Hepatocyte (in vitro differentiated cells): ENCODE results near the gene LYPD6. TPM values are rescaled to one million over a fixed set of nuclear protein-coding genes. Genes with fewer than 3 reads are reported as not detected.
"Not testable (repeated sequence)": the region's sequence is repeated elsewhere in the genome, so short reads cannot be mapped to it uniquely, and the experiment has no call there.

Experiments used
- DNase-seq: peaks from one replicate; pipeline ENCODE4 v3.0.0-alpha.2; 2016; ENCODE audit warnings: low spot score
- H2AFZ ChIP-seq: fragments of 200-600 bp; sonication (generic); 2 replicates; pipeline ENCODE4 v1.6.0; 2016; ENCODE audit warnings: antibody characterized with exemption, mild to moderate bottlenecking
- H3K27ac ChIP-seq: fragments of 200-600 bp; sonication (generic); 2 replicates; pipeline ENCODE4 v1.5.1; 2016; ENCODE audit warnings: mild to moderate bottlenecking
- H3K27me3 ChIP-seq: fragments of 200-600 bp; sonication (generic); 2 replicates; pipeline ENCODE4 v1.6.1; 2016
- H3K36me3 ChIP-seq: fragments of 200-600 bp; sonication (generic); replicated peaks from 2 replicates; pipeline ENCODE4 v1.5.1; 2016; ENCODE audit warnings: low read depth; ENCODE audit not compliant: insufficient read depth
- H3K4me1 ChIP-seq: fragments of 200-600 bp; sonication (generic); 2 replicates; pipeline ENCODE4 v1.5.1; 2016; ENCODE audit warnings: mild to moderate bottlenecking, moderate library complexity; ENCODE audit not compliant: insufficient read depth
- H3K4me2 ChIP-seq: fragments of 200-600 bp; sonication (generic); 2 replicates; pipeline ENCODE4 v1.6.0; 2016
- H3K4me3 ChIP-seq: fragments of 200-600 bp; sonication (generic); 2 replicates; pipeline ENCODE4 v1.5.1; 2016; ENCODE audit warnings: mild to moderate bottlenecking
- H3K79me2 ChIP-seq: fragments of 200-600 bp; sonication (generic); 2 replicates; pipeline ENCODE4 v1.6.0; 2017; ENCODE audit warnings: mild to moderate bottlenecking
- H3K9me2 ChIP-seq: fragments of 200-600 bp; sonication (generic); replicated peaks from 2 replicates; pipeline ENCODE4 v1.6.0; 2017; ENCODE audit warnings: mild to moderate bottlenecking; ENCODE audit not compliant: insufficient read depth
- H3K9me3 ChIP-seq: fragments of 200-600 bp; sonication (generic); 2 replicates; pipeline ENCODE4 v1.5.1; 2016; ENCODE audit warnings: low read depth, mild to moderate bottlenecking
- H4K20me1 ChIP-seq: fragments of 200-600 bp; sonication (generic); 2 replicates; pipeline ENCODE4 v1.6.0; 2016; ENCODE audit warnings: mild to moderate bottlenecking; ENCODE audit not compliant: insufficient read depth, poor library complexity, severe bottlenecking
- EZH2 ChIP-seq: fragments of 200-600 bp; sonication (generic); IDR thresholded peaks from 2 replicates; pipeline ENCODE4 v1.6.1; 2016; ENCODE audit warnings: antibody characterized with exemption, mild to moderate bottlenecking, borderline replicate concordance
- EZH2phosphoT487 ChIP-seq: fragments of 200-600 bp; sonication (generic); IDR thresholded peaks from one replicate; pipeline ENCODE4 v1.6.1; 2018; ENCODE audit warnings: antibody characterized with exemption, mild to moderate bottlenecking, low read depth, moderate library complexity; ENCODE audit not compliant: unreplicated experiment, severe bottlenecking
- WGBS: methylation state at CpG from one replicate; pipeline ENCODE4 v1.1.6; 2016; ENCODE audit warnings: low lambda C conversion rate; ENCODE audit errors: missing lambda C conversion rate; 5-methylcytosine and 5-hydroxymethylcytosine counted together
- polyA plus RNA-seq: library from polyadenylated mRNA; unstranded; fragments of >200 nt; fragmentation: Nextera tagmentation; extraction: Ambion mirVana; gene quantifications from 2 replicates; pipeline ENCODE4 v1.2.1, GENCODE V29; 2016
- total RNA-seq: library from RNA; depleted of rRNA; stranded (reverse); fragments of >200 nt; gene quantifications from 2 replicates; pipeline ENCODE4 v1.2.3, GENCODE V29; 2014
- TF ChIP-seq, protein P1 (sequence below): fragments of 200-600 bp; sonication (generic); IDR thresholded peaks from 2 replicates; pipeline ENCODE4 v1.5.1; 2016; ENCODE audit warnings: antibody characterized with exemption, mild to moderate bottlenecking; ENCODE audit not compliant: poor library complexity

LYPD6 gene
- total and polyA plus RNA-seq, 2 experiments from 2014 or later = 5.3 to 11.2 TPM

DNA sequence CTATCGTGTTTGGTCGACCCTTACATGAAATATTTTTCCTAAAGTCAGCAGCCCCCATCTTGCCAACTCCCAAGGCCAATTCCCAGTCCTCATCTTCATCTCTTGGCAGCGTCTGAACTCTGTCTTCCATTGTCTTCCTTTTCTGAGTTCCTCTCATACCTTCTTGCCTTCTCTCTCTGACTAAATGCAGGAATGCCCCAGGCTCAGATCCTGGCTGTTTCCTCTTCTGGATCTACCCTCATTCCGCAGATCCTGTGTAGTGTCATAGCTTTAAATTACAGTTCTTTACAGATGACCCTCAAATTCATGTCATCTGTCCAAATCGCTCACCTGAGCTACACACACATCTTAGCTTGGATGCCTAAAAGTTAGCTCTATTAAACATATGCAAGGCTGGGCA, 162.5 kb downstream of the LYPD6 start:
- H3K27ac ChIP-seq = no peak overlapping the region
- H3K9me2 ChIP-seq = no peaks in the 10 kb centered on the region
- H2AFZ ChIP-seq = no peak overlapping the region
- DNase-seq = no peak
- no peak overlapping the region for H3K4me2 ChIP-seq
- H4K20me1 ChIP-seq = no peaks in the 10 kb centered on the region
- H3K36me3 ChIP-seq = no peaks in the 10 kb centered on the region
- no peaks in the 10 kb centered on the region for H3K4me1 ChIP-seq
- H3K4me3 ChIP-seq = no peak overlapping the region
- H3K79me2 ChIP-seq = no peaks in the 10 kb centered on the region
- H3K27me3 ChIP-seq = no peaks in the 10 kb centered on the region
- 83% methylated on average over 5 of the region's 5 CpGs for WGBS
- TF ChIP-seq, protein P1, sequence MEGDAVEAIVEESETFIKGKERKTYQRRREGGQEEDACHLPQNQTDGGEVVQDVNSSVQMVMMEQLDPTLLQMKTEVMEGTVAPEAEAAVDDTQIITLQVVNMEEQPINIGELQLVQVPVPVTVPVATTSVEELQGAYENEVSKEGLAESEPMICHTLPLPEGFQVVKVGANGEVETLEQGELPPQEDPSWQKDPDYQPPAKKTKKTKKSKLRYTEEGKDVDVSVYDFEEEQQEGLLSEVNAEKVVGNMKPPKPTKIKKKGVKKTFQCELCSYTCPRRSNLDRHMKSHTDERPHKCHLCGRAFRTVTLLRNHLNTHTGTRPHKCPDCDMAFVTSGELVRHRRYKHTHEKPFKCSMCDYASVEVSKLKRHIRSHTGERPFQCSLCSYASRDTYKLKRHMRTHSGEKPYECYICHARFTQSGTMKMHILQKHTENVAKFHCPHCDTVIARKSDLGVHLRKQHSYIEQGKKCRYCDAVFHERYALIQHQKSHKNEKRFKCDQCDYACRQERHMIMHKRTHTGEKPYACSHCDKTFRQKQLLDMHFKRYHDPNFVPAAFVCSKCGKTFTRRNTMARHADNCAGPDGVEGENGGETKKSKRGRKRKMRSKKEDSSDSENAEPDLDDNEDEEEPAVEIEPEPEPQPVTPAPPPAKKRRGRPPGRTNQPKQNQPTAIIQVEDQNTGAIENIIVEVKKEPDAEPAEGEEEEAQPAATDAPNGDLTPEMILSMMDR = no peak
- TF ChIP-seq EZH2phosphoT487 = no peak
- TF ChIP-seq EZH2 = no peak
- no peaks in the 10 kb centered on the region for H3K9me3 ChIP-seq

DNA sequence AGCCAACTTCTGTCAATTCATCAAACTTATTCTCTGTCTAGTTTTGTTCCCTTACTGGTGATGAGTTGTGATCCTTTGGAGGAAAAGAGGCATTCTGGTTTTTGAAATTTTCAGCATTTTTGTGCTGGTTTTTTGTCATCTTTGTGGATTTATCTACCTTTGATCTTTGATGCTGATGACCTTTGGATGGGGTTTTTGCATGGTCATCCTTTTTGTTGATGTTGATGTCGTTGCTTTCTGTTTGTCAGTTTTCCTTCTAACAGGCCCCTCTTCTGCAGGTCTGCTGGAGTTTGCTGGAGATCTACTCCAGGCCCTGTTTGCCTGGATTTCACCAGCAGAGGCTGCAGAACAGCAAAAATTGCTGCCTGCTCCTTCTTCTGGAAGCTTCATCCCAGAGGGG, 168.8 kb downstream of the LYPD6 start:
- not testable (repeated sequence) for DNase-seq, H2AFZ ChIP-seq, H3K4me2 ChIP-seq, H3K4me1 ChIP-seq, H3K27me3 ChIP-seq, H3K9me2 ChIP-seq, H3K79me2 ChIP-seq, H3K4me3 ChIP-seq, H3K36me3 ChIP-seq, H3K27ac ChIP-seq, H3K9me3 ChIP-seq, H4K20me1 ChIP-seq
- WGBS = 80% methylated on average over 1 of the region's 1 CpG

DNA sequence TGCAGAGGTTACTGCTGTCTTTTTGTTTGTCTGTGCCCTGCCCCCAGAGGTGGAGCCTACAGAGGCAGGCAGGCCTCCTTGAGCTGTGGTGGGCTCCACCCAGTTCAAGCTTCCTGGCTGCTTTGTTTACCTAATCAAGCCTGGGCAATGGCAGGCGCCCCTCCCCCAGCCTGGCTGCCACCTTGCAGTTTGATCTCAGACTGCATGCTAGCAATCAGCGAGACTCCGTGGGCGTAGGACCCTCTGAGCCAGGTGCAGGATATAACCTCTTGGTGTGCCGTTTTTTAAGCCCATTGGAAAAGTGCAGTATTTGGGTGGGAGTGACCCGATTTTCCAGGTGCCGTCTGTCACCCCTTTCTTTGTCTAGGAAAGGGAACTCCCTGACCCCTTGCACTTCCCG, 176.4 kb downstream of the LYPD6 start:
- H3K27me3 ChIP-seq, H3K36me3 ChIP-seq, DNase-seq, H4K20me1 ChIP-seq, H3K9me2 ChIP-seq, H3K27ac ChIP-seq, H3K4me3 ChIP-seq, H2AFZ ChIP-seq, H3K9me3 ChIP-seq, H3K4me2 ChIP-seq, H3K4me1 ChIP-seq, H3K79me2 ChIP-seq: not testable (repeated sequence)
- WGBS = 68% methylated on average over 8 of the region's 8 CpGs

- H3K4me1 ChIP-seq = no peaks in the 10 kb centered on the region
- no peaks in the 10 kb centered on the region for H4K20me1 ChIP-seq
- H3K4me3 ChIP-seq = no peak overlapping the region
- no peaks in the 10 kb centered on the region for H3K9me3 ChIP-seq
- no peak overlapping the region for H3K27ac ChIP-seq
- H2AFZ ChIP-seq = no peak overlapping the region
- H3K79me2 ChIP-seq = no peaks in the 10 kb centered on the region
- no peaks in the 10 kb centered on the region for H3K9me2 ChIP-seq
- no peaks in the 10 kb centered on the region for H3K36me3 ChIP-seq
- TF ChIP-seq EZH2phosphoT487 (no peak), EZH2 (no peak)
- TF ChIP-seq, protein P1 = no peak
- DNase-seq = no peak
- WGBS = 46% methylated on average over 2 of the region's 2 CpGs
- H3K27me3 ChIP-seq = no peaks in the 10 kb centered on the region
- no peak overlapping the region for H3K4me2 ChIP-seq
Observed at GRCh38 chr2:149507974-149508373, 177.6 kb downstream of the LYPD6 start.

DNA sequence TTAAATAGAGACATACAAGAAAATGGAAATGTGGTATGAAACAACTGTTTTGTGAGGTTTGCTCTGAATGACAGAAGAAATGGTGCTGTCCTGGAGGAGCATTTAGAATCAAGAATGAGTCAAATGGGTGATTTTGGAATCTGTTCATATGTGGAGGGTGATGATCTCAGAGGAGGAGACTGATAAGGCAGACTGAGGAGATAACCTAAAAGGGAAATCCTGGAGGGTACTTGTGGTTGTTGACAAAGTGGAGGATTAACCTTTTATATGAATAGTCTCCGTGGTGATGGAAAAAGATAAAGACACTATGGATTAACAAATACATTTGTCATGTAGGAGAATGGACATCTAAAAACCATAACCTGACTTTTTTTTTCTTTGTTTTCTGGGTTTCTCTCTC, 183.1 kb downstream of the LYPD6 start:
- H3K9me2 ChIP-seq = no peaks in the 10 kb centered on the region
- H3K4me2 ChIP-seq = no peak overlapping the region
- no peak overlapping the region for H2AFZ ChIP-seq
- no peak for TF ChIP-seq EZH2phosphoT487
- H3K27ac ChIP-seq = no peak overlapping the region
- H3K36me3 ChIP-seq = no peaks in the 10 kb centered on the region
- no peaks in the 10 kb centered on the region for H3K4me1 ChIP-seq
- 26% methylated on average over 1 of the region's 1 CpG for WGBS
- H3K4me3 ChIP-seq = no peak overlapping the region
- H3K27me3 ChIP-seq = no peaks in the 10 kb centered on the region
- H3K79me2 ChIP-seq = no peaks in the 10 kb centered on the region
- no peaks in the 10 kb centered on the region for H4K20me1 ChIP-seq
- DNase-seq = no peak
- no peaks in the 10 kb centered on the region for H3K9me3 ChIP-seq
